Measurements from ENCODE around the gene CTNNA2. TPM values are rescaled to one million over a fixed set of nuclear protein-coding genes. Genes with fewer than 3 reads are reported as not detected.

CTNNA2 gene
- total RNA-seq, 5 donors from 2014 or later (not counting 1 experiment from before 2014, with no cell fraction given) = not detected

DNA sequence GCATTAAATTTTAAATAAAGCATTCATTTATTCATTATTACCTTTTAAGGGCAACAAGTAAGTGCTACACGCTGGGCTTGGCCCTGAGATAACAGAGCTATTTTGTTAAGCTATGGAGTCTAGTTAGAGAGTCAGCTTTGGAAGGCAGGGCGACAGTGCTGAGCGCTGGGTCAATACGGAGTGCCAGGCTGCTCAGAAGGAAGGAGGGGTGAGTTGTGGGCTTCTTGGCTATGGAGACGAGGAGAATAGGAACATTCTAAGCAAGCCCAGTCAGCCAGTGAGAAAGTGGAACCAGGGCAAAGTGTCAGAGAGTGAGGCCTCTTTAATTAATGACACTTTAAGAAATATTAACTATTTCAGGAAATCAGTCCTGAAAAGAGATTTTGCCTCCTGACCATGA lies 503.3 kb downstream of the CTNNA2 start:
- no peaks in the 10 kb centered on the region for H3K36me3 Mint-ChIP-seq
- no peak overlapping the region for H3K4me3 Mint-ChIP-seq
- Histone ChIP-seq H3K27me3 (replicated peaks in 1 of 2; ENCODE audit: control insufficient read depth in 2 of 2, extremely low read depth in 1 of 2, insufficient read depth in 2 of 2, low read length in 1 of 2) (no peaks in the 10 kb centered on the region), H3K36me3 (ENCODE audit: control insufficient read depth in 2 of 2, extremely low read depth in 1 of 2, insufficient read depth in 1 of 2, low read length in 1 of 2) (no peaks in the 10 kb centered on the region), H3K4me1 (ENCODE audit: control insufficient read depth in 1 of 2, extremely low read depth in 1 of 2, insufficient read depth in 2 of 2, low read length in 2 of 2) (no peaks in the 10 kb centered on the region), H3K27ac (ENCODE audit: low read length) (no peak overlapping the region), H3K4me3 (ENCODE audit: control insufficient read depth in 1 of 2, extremely low read depth in 1 of 2, low read length in 1 of 2) (no peak overlapping the region), H3K9me3 (no peaks in the 10 kb centered on the region)
- no peak overlapping the region for H3K27ac Mint-ChIP-seq
- no peaks in the 10 kb centered on the region for H3K4me1 Mint-ChIP-seq
- ATAC-seq (replicated peaks in 1 of 4) (no peak), DNase-seq (no peak)
- peaks cover 3 to 10% (median 7%) of the 10 kb centered on the region in 3 donors for H3K9me3 Mint-ChIP-seq
- 79% methylated on average over 4 of the region's 5 CpGs for WGBS (ENCODE audit: insufficient coverage)
- POLR2A ChIA-PET = no interaction called here
- CTCF ChIA-PET = no interaction called here
- H3K27me3 Mint-ChIP-seq = no peaks in the 10 kb centered on the region

DNA sequence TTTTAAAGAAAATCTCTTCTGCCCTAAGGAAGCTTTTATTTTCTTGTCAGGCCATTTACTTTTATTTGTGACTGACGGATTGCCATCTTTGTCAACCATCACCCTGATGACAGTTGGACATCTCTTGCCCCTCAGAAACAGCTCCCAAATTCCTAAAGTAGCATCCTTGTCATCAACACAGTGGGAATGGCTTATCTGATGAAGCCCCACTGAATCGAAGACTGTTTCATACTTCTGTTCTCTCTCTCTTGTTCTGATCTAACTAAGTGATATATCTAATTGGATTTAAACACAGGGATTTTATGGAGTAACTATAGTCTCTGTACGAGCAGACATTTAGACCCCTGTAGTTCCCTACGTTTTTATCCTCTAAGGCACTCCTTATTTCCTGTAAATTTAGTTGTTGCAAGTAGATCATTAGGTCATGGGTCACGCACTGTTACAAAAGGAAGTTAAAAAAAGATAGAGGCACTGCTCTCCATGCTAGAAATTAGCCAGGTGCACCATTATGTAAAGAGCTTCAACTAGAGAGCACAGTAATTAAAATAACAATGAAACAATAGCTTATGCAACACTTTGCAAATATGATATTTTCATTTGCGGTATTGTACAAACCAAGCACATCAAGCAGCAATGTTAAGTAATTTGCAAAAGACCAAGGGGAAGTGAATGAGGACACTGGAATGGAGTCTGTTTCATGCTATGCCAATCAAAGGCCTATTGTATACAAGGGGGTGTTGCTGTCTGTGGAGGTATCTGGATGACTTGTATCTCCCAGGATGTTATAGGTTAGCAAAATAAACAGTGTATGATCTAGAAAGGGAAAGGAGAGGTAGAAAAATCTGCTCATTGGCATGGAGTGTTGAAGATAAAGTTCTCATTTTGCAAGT lies 507.0 kb downstream of the CTNNA2 start:
- ChIA-PET CTCF (no interaction called here), POLR2A (no interaction called here)
- H3K27me3 Mint-ChIP-seq = no peaks in the 10 kb centered on the region
- H3K27ac ChIP-seq (ENCODE audit: low read length) = no peak overlapping the region
- peaks cover 3 to 8% (median 7%) of the 10 kb centered on the region in 3 donors for H3K9me3 Mint-ChIP-seq
- DNase-seq (no peak), ATAC-seq (replicated peaks in 1 of 4) (no peak)
- 83% methylated on average over 1 of the region's 6 CpGs for WGBS (ENCODE audit: insufficient coverage)
- H3K9me3 ChIP-seq = no peaks in the 10 kb centered on the region
- H3K4me3 Mint-ChIP-seq = no peak overlapping the region
- H3K4me3 ChIP-seq (ENCODE audit: control insufficient read depth in 1 of 2, extremely low read depth in 1 of 2, low read length in 1 of 2) = no peak overlapping the region
- no peaks in the 10 kb centered on the region for H3K36me3 ChIP-seq (ENCODE audit: control insufficient read depth in 2 of 2, extremely low read depth in 1 of 2, insufficient read depth in 1 of 2, low read length in 1 of 2)
- H3K4me1 Mint-ChIP-seq = no peaks in the 10 kb centered on the region
- no peaks in the 10 kb centered on the region for H3K27me3 ChIP-seq (replicated peaks in 1 of 2; ENCODE audit: control insufficient read depth in 2 of 2, extremely low read depth in 1 of 2, insufficient read depth in 2 of 2, low read length in 1 of 2)
- no peaks in the 10 kb centered on the region for H3K36me3 Mint-ChIP-seq
- no peak overlapping the region for H3K27ac Mint-ChIP-seq
- no peaks in the 10 kb centered on the region for H3K4me1 ChIP-seq (ENCODE audit: control insufficient read depth in 1 of 2, extremely low read depth in 1 of 2, insufficient read depth in 2 of 2, low read length in 2 of 2)

GRCh38 chr2:80022018-80022417 lies 509.2 kb downstream of the CTNNA2 start:
- no peaks in the 10 kb centered on the region for H3K36me3 Mint-ChIP-seq
- H3K27ac Mint-ChIP-seq = no peak overlapping the region
- H3K4me1 Mint-ChIP-seq = no peaks in the 10 kb centered on the region
- Histone ChIP-seq H3K9me3 (no peaks in the 10 kb centered on the region), H3K4me1 (ENCODE audit: control insufficient read depth in 1 of 2, extremely low read depth in 1 of 2, insufficient read depth in 2 of 2, low read length in 2 of 2) (no peaks in the 10 kb centered on the region), H3K27ac (ENCODE audit: low read length) (no peak overlapping the region), H3K36me3 (ENCODE audit: control insufficient read depth in 2 of 2, extremely low read depth in 1 of 2, insufficient read depth in 1 of 2, low read length in 1 of 2) (no peaks in the 10 kb centered on the region), H3K27me3 (replicated peaks in 1 of 2; ENCODE audit: control insufficient read depth in 2 of 2, extremely low read depth in 1 of 2, insufficient read depth in 2 of 2, low read length in 1 of 2) (no peaks in the 10 kb centered on the region), H3K4me3 (ENCODE audit: control insufficient read depth in 1 of 2, extremely low read depth in 1 of 2, low read length in 1 of 2) (no peak overlapping the region)
- ATAC-seq (replicated peaks in 1 of 4) (no peak), DNase-seq (no peak)
- no peaks in the 10 kb centered on the region for H3K27me3 Mint-ChIP-seq
- ChIA-PET CTCF (no interaction called here), POLR2A (no interaction called here)
- WGBS (ENCODE audit: insufficient coverage) = 100% methylated on average over 1 of the region's 2 CpGs
- no peak overlapping the region for H3K4me3 Mint-ChIP-seq
- peaks cover 5 to 19% (median 16%) of the 10 kb centered on the region in 3 donors for H3K9me3 Mint-ChIP-seq

- H3K27ac ChIP-seq (ENCODE audit: low read length) = no peak overlapping the region
- no peak overlapping the region for H3K4me3 Mint-ChIP-seq
- CTCF ChIA-PET = no interaction called here
- no peaks in the 10 kb centered on the region for H3K4me1 ChIP-seq (ENCODE audit: control insufficient read depth in 1 of 2, extremely low read depth in 1 of 2, insufficient read depth in 2 of 2, low read length in 2 of 2)
- peaks cover 2 to 31% (median 18%) of the 10 kb centered on the region in 3 donors for H3K9me3 Mint-ChIP-seq
- H3K27ac Mint-ChIP-seq = no peak overlapping the region
- H3K4me3 ChIP-seq (ENCODE audit: control insufficient read depth in 1 of 2, extremely low read depth in 1 of 2, low read length in 1 of 2) = no peak overlapping the region
- H3K36me3 ChIP-seq (ENCODE audit: control insufficient read depth in 2 of 2, extremely low read depth in 1 of 2, insufficient read depth in 1 of 2, low read length in 1 of 2) = no peaks in the 10 kb centered on the region
- H3K27me3 Mint-ChIP-seq = no peaks in the 10 kb centered on the region
- DNase-seq (no peak), ATAC-seq (replicated peaks in 1 of 4) (no peak)
- 91% methylated on average over 4 of the region's 5 CpGs for WGBS (ENCODE audit: insufficient coverage)
- no peaks in the 10 kb centered on the region for H3K9me3 ChIP-seq
- H3K36me3 Mint-ChIP-seq = no peaks in the 10 kb centered on the region
- POLR2A ChIA-PET = no interaction called here
- H3K4me1 Mint-ChIP-seq = no peaks in the 10 kb centered on the region
- no peaks in the 10 kb centered on the region for H3K27me3 ChIP-seq (replicated peaks in 1 of 2; ENCODE audit: control insufficient read depth in 2 of 2, extremely low read depth in 1 of 2, insufficient read depth in 2 of 2, low read length in 1 of 2)
Measured at GRCh38 chr2:80026040-80026729, 513.3 kb downstream of the CTNNA2 start.

DNA sequence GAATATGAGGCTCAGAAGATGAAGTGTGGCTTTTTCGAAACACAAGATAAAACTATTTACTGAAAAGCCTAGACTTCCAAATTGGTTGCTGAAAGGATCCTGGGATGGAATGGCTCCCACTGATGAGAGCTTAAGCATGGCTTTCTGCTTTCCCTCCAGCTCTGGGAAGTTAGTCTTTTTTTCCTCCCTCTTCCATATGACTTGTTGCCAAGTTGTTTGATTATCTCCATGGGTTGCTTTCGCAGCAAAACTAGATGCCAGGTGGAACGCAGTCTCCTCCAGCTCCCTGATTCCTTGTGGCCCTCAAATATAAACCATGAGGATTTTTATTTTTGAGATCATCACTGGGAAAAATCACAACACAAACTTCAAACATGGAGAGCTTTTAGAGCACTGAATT lies 515.2 kb downstream of the CTNNA2 start:
- Histone ChIP-seq H3K4me1 (ENCODE audit: control insufficient read depth in 1 of 2, extremely low read depth in 1 of 2, insufficient read depth in 2 of 2, low read length in 2 of 2) (no peaks in the 10 kb centered on the region), H3K4me3 (ENCODE audit: control insufficient read depth in 1 of 2, extremely low read depth in 1 of 2, low read length in 1 of 2) (no peak overlapping the region), H3K27me3 (replicated peaks in 1 of 2; ENCODE audit: control insufficient read depth in 2 of 2, extremely low read depth in 1 of 2, insufficient read depth in 2 of 2, low read length in 1 of 2) (no peaks in the 10 kb centered on the region), H3K27ac (ENCODE audit: low read length) (no peak overlapping the region), H3K36me3 (ENCODE audit: control insufficient read depth in 2 of 2, extremely low read depth in 1 of 2, insufficient read depth in 1 of 2, low read length in 1 of 2) (no peaks in the 10 kb centered on the region), H3K9me3 (no peaks in the 10 kb centered on the region)
- no peaks in the 10 kb centered on the region for H3K27me3 Mint-ChIP-seq
- H3K9me3 Mint-ChIP-seq = peaks cover 2 to 28% (median 13%) of the 10 kb centered on the region in 3 donors
- POLR2A ChIA-PET = no interaction called here
- H3K4me3 Mint-ChIP-seq = no peak overlapping the region
- no peaks in the 10 kb centered on the region for H3K36me3 Mint-ChIP-seq
- no peak overlapping the region for H3K27ac Mint-ChIP-seq
- CTCF ChIA-PET = no interaction called here
- no CpG with 5 or more reads among the region's 3 CpGs for WGBS (ENCODE audit: insufficient coverage)
- ATAC-seq (replicated peaks in 1 of 4) = no peak
- no peaks in the 10 kb centered on the region for H3K4me1 Mint-ChIP-seq
- DNase-seq = no peak

- CTCF ChIA-PET = no interaction called here
- no peak for DNase-seq
- Mint-ChIP-seq H3K4me1 (no peaks in the 10 kb centered on the region), H3K36me3 (no peaks in the 10 kb centered on the region), H3K4me3 (no peak overlapping the region), H3K27ac (no peak overlapping the region), H3K9me3 (peaks cover 2 to 28% (median 14%) of the 10 kb centered on the region in 3 donors), H3K27me3 (no peaks in the 10 kb centered on the region)
- POLR2A ChIA-PET = no interaction called here
- Histone ChIP-seq H3K36me3 (ENCODE audit: control insufficient read depth in 2 of 2, extremely low read depth in 1 of 2, insufficient read depth in 1 of 2, low read length in 1 of 2) (no peaks in the 10 kb centered on the region), H3K4me1 (ENCODE audit: control insufficient read depth in 1 of 2, extremely low read depth in 1 of 2, insufficient read depth in 2 of 2, low read length in 2 of 2) (no peaks in the 10 kb centered on the region), H3K9me3 (no peaks in the 10 kb centered on the region), H3K27me3 (replicated peaks in 1 of 2; ENCODE audit: control insufficient read depth in 2 of 2, extremely low read depth in 1 of 2, insufficient read depth in 2 of 2, low read length in 1 of 2) (no peaks in the 10 kb centered on the region), H3K4me3 (ENCODE audit: control insufficient read depth in 1 of 2, extremely low read depth in 1 of 2, low read length in 1 of 2) (no peak overlapping the region), H3K27ac (ENCODE audit: low read length) (no peak overlapping the region)
- ATAC-seq (replicated peaks in 1 of 4) = no peak
Measured at GRCh38 chr2:80028584-80028983, 515.7 kb downstream of the CTNNA2 start.
